Stimulated activated CD4-positive, alpha-beta T cell treated with anti-CD3 and anti-CD28 coated beads, Interleukin-4, amount 100 ng/mL, for 4 hours (primary cell): ENCODE measurements around the gene TAF10.

Source experiments
- DNase-seq, 2 experiments: peaks; one replicate each; pipeline ENCODE4 v3.0.0-alpha.2; 2020

TAF10 gene

GRCh38 chr11:6640036-6640984 lies 28.3 kb upstream of the TAF10 start:
- no peak for DNase-seq

- no peak for DNase-seq
Measured at GRCh38 chr11:6638429-6638828, 26.4 kb upstream of the TAF10 start.

GRCh38 chr11:6637871-6638270 lies 25.9 kb upstream of the TAF10 start:
- no peak for DNase-seq

- no peak for DNase-seq
Measured at GRCh38 chr11:6636480-6636879, 24.5 kb upstream of the TAF10 start.

GRCh38 chr11:6635082-6635932 lies 23.3 kb upstream of the TAF10 start:
- DNase-seq, result no peak

GRCh38 chr11:6634534-6634933 lies 22.5 kb upstream of the TAF10 start:
- DNase-seq, result no peak

GRCh38 chr11:6633422-6634408 lies 21.7 kb upstream of the TAF10 start:
- no peak for DNase-seq

GRCh38 chr11:6632116-6633073 lies 20.4 kb upstream of the TAF10 start:
- DNase-seq, result no peak

GRCh38 chr11:6631361-6631890 lies 19.4 kb upstream of the TAF10 start:
- DNase-seq, result no peak

- DNase-seq, result no peak
Measured at GRCh38 chr11:6630632-6631291, 18.7 kb upstream of the TAF10 start.

- DNase-seq, result no peak
Measured at GRCh38 chr11:6629892-6630631, 18.0 kb upstream of the TAF10 start.

GRCh38 chr11:6629573-6629891 lies 17.5 kb upstream of the TAF10 start:
- DNase-seq, result no peak

GRCh38 chr11:6628526-6628925 lies 16.5 kb upstream of the TAF10 start:
- DNase-seq, result no peak

- peak in 1 of 2 experiments; percentile 40 for DNase-seq
Measured at GRCh38 chr11:6627762-6628241, 15.8 kb upstream of the TAF10 start.

- DNase-seq, result no peak
Measured at GRCh38 chr11:6626971-6627761, 15.2 kb upstream of the TAF10 start.

GRCh38 chr11:6625832-6626420 lies 13.9 kb upstream of the TAF10 start:
- no peak for DNase-seq

GRCh38 chr11:6625156-6625831 lies 13.3 kb upstream of the TAF10 start:
- DNase-seq, result no peak
